H9 (cell line): ENCODE data around the gene UBE2Q1. TPM values are rescaled to one million over a fixed set of nuclear protein-coding genes. Genes with fewer than 3 reads are reported as not detected.

ENCODE experiments used
- DNase-seq: peaks from one replicate; pipeline ENCODE4 v3.0.0-alpha.2; 2017
- H2AFZ ChIP-seq: one replicate; pipeline ENCODE4 v1.6.1; 2013; ENCODE audit warnings: mild to moderate bottlenecking, low read length, control low read depth, moderate library complexity
- H2AK5ac ChIP-seq: 2 replicates; pipeline ENCODE4 v1.6.1; 2013; ENCODE audit warnings: low read length, control low read depth, mixed read lengths; ENCODE audit not compliant: insufficient read length
- H2BK120ac ChIP-seq: one replicate; pipeline ENCODE4 v1.6.1; 2013; ENCODE audit warnings: low read depth, mild to moderate bottlenecking, low read length, control low read depth, inconsistent platforms; ENCODE audit not compliant: poor library complexity, severe bottlenecking
- H2BK12ac ChIP-seq: 2 replicates; pipeline ENCODE4 v1.6.1; 2013; ENCODE audit warnings: low read length, control low read depth, mixed read lengths, low read depth; ENCODE audit not compliant: insufficient read length
- H2BK15ac ChIP-seq: 2 replicates; pipeline ENCODE4 v1.6.1; 2013; ENCODE audit warnings: low read depth, low read length, control low read depth
- H2BK20ac ChIP-seq: one replicate; pipeline ENCODE4 v1.6.1; 2013; ENCODE audit warnings: low read depth, mild to moderate bottlenecking, low read length, control low read depth, inconsistent platforms; ENCODE audit not compliant: poor library complexity, severe bottlenecking
- H2BK5ac ChIP-seq: 2 replicates; pipeline ENCODE4 v1.6.1; 2013; ENCODE audit warnings: low read length, control low read depth, mixed read lengths; ENCODE audit not compliant: insufficient read length
- H3K14ac ChIP-seq: 2 replicates; pipeline ENCODE4 v1.6.1; 2013; ENCODE audit warnings: low read length, control low read depth; ENCODE audit not compliant: insufficient read depth
- H3K18ac ChIP-seq: 2 replicates; pipeline ENCODE4 v1.6.1; 2013; ENCODE audit warnings: low read depth, mild to moderate bottlenecking, mixed read lengths, low read length, control low read depth; ENCODE audit not compliant: insufficient read length
- H3K23ac ChIP-seq: 2 replicates; pipeline ENCODE4 v1.6.1; 2013; ENCODE audit warnings: low read length, control low read depth, mixed read lengths, low read depth; ENCODE audit not compliant: insufficient read length
- H3K23me2 ChIP-seq: 2 replicates; pipeline ENCODE4 v1.6.1; 2013; ENCODE audit warnings: low read depth, mild to moderate bottlenecking, mixed read lengths, low read length, control low read depth; ENCODE audit not compliant: insufficient read length, poor library complexity, severe bottlenecking
- H3K27ac ChIP-seq: 2 replicates; pipeline ENCODE4 v1.5.1; 2013; ENCODE audit warnings: low read length, control low read depth, mixed read lengths, low read depth; ENCODE audit not compliant: insufficient read length
- H3K27me3 ChIP-seq: 2 replicates; pipeline ENCODE4 v1.6.1; 2013; ENCODE audit warnings: low read length, control low read depth, inconsistent platforms; ENCODE audit not compliant: insufficient read depth
- H3K4ac ChIP-seq: 2 replicates; pipeline ENCODE4 v1.6.1; 2013; ENCODE audit warnings: low read depth, mild to moderate bottlenecking, control low read depth, inconsistent platforms, low read length, moderate library complexity
- H3K4me1 ChIP-seq: 2 replicates; pipeline ENCODE4 v1.6.1; 2013; ENCODE audit warnings: low read length, control low read depth, inconsistent platforms; ENCODE audit not compliant: insufficient read depth
- H3K4me2 ChIP-seq: 2 replicates; pipeline ENCODE4 v1.6.1; 2013; ENCODE audit warnings: low read length, control low read depth, mixed read lengths; ENCODE audit not compliant: insufficient read length, insufficient read depth
- H3K56ac ChIP-seq: 2 replicates; pipeline ENCODE4 v1.6.1; 2013; ENCODE audit warnings: low read depth, mild to moderate bottlenecking, mixed read lengths, low read length, control low read depth; ENCODE audit not compliant: insufficient read length
- H3K79me1 ChIP-seq: 2 replicates; pipeline ENCODE4 v1.6.1; 2013; ENCODE audit warnings: low read depth, mild to moderate bottlenecking, moderate library complexity, low read length, control low read depth, inconsistent platforms; ENCODE audit not compliant: insufficient read depth, poor library complexity, severe bottlenecking
- H3K79me2 ChIP-seq: 2 replicates; pipeline ENCODE4 v1.6.1; 2013; ENCODE audit warnings: low read length, control low read depth, inconsistent platforms; ENCODE audit not compliant: insufficient read depth
- H3K9ac ChIP-seq: 2 replicates; pipeline ENCODE4 v1.6.1; 2013; ENCODE audit warnings: low read length, control low read depth, mixed read lengths; ENCODE audit not compliant: insufficient read length; ENCODE audit errors: extremely low read depth
- H3K9me3 ChIP-seq: one replicate; pipeline ENCODE4 v1.6.1; 2013; ENCODE audit warnings: low read depth, low read length, inconsistent platforms; ENCODE audit not compliant: control insufficient read depth
- H3T11ph ChIP-seq: one replicate; pipeline ENCODE4 v1.6.1; 2013; ENCODE audit warnings: mild to moderate bottlenecking, low read length, control low read depth, inconsistent platforms
- H4K20me1 ChIP-seq: one replicate; pipeline ENCODE4 v1.6.1; 2013; ENCODE audit not compliant: control insufficient read depth, insufficient read length, insufficient read depth
- H4K5ac ChIP-seq: 2 replicates; pipeline ENCODE4 v1.6.1; 2013; ENCODE audit warnings: low read depth, mild to moderate bottlenecking, mixed read lengths, low read length, control low read depth; ENCODE audit not compliant: insufficient read length
- H4K8ac ChIP-seq: replicated peaks from 2 replicates; pipeline ENCODE4 v1.6.1; 2013; ENCODE audit warnings: low read length, control low read depth, mixed read lengths, low read depth; ENCODE audit not compliant: insufficient read length
- H4K91ac ChIP-seq: 2 replicates; pipeline ENCODE4 v1.6.1; 2013; ENCODE audit warnings: low read depth, mild to moderate bottlenecking, moderate library complexity, mixed read lengths, low read length, control low read depth; ENCODE audit not compliant: insufficient read length
- H3K27ac Mint-ChIP-seq, 3 experiments: 2 replicates in 2 of 3; 3 replicates in 1 of 3; pipeline ENCODE4 v1.8.0; 2020 to 2021; ENCODE audit warnings: mixed read lengths in 3 of 3, mild to moderate bottlenecking in 1 of 3, moderate library complexity in 1 of 3
- H3K27me3 Mint-ChIP-seq: 2 replicates; pipeline ENCODE4 v1.8.0; 2021; ENCODE audit warnings: low read depth, mild to moderate bottlenecking, moderate library complexity, mixed read lengths
- H3K36me3 Mint-ChIP-seq, 3 experiments: 2 replicates in 2 of 3; 3 replicates in 1 of 3; pipeline ENCODE4 v1.8.0; 2020 to 2021; ENCODE audit warnings: low read depth in 3 of 3, mixed read lengths in 3 of 3; ENCODE audit not compliant: insufficient read depth in 1 of 3
- H3K4me1 Mint-ChIP-seq, 2 experiments: 2 replicates each; pipeline ENCODE4 v1.8.0; 2020; ENCODE audit warnings: mixed read lengths in 2 of 2
- H3K4me3 Mint-ChIP-seq, 2 experiments: 2 replicates in 1 of 2; 3 replicates in 1 of 2; pipeline ENCODE4 v1.8.0; 2020 to 2021; ENCODE audit warnings: mild to moderate bottlenecking in 2 of 2, mixed read lengths in 2 of 2, moderate library complexity in 1 of 2
- H3K9me3 Mint-ChIP-seq, 2 experiments: 2 replicates in 1 of 2; 3 replicates in 1 of 2; pipeline ENCODE4 v1.8.0; 2020; ENCODE audit warnings: mild to moderate bottlenecking in 2 of 2, mixed read lengths in 2 of 2, moderate library complexity in 1 of 2
- WGBS: extraction: QIAGEN DNeasy Blood & Tissue Kit; methylation state at CpG from one replicate; pipeline ENCODE4 v1.1.7; 2013; ENCODE audit warnings: missing lambda C conversion rate, low lambda C conversion rate, mixed read lengths; ENCODE audit not compliant: insufficient read length; ENCODE audit errors: extremely low coverage; 5-methylcytosine and 5-hydroxymethylcytosine counted together
- total RNA-seq: library from RNA; stranded (reverse); gene quantifications from 2 replicates; pipeline ENCODE4 v1.2.1, GENCODE V29; 2021
- TF ChIP-seq, protein P1 (sequence below): fragments of 200-600 bp; sonication (generic); conservative IDR thresholded peaks from 3 replicates; pipeline ENCODE4 v1.8.0; 2021; ENCODE audit warnings: antibody characterized with exemption, mild to moderate bottlenecking

UBE2Q1 gene
- total RNA-seq, 1 experiment from 2014 or later, result 108 TPM

DNA sequence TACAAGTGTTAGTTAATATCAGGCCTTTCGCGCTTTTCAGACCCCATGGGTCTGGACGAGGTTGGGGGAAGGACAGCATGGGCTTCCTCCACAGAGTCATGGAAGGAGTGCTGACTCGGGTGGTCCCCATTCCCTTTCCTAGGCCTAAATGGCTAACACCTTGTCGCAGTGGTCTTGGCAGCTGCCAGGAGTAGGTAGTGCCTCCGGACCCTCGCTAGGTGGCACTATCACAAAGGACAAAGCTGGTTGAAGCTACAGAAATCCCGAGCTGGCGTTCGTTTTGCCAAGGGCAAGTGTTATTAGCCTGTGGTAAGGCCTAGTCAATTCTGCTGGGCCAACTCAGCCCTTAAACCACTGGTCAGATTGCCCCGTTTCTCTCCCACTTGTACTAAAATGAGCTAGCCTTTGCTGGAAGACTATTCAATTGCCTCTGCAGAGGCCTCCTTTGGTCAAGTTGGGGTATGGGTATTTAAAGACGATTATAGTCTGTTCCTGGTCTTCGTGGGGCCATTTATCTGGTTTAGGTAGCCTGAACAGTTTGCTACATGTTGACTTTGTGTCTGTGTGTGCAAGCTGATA is 1.1 kb upstream of the UBE2Q1 start:
- Histone ChIP-seq H2BK5ac (no peak overlapping the region), H2BK15ac (no peak overlapping the region), H3K56ac (no peak overlapping the region), H3K79me1 (peaks cover 5% of the 10 kb centered on the region), H3K23me2 (peaks cover 11% of the 10 kb centered on the region), H4K8ac (no peak overlapping the region), H3K4me2 (peak overlapping the region; percentile 12), H3K79me2 (peaks cover 9% of the 10 kb centered on the region; the same call in 1 of the 2 replicates), H2BK120ac (no peak overlapping the region), H3K18ac (no peak overlapping the region), H3K14ac (no peak overlapping the region), H3K4ac (no peak overlapping the region), H3K27ac (no peak overlapping the region), H2BK12ac (no peak overlapping the region), H3K23ac (no peak overlapping the region), H2AK5ac (no peak overlapping the region), H2AFZ (no peak overlapping the region), H3T11ph (no peak overlapping the region), H4K91ac (no peak overlapping the region), H4K20me1 (no peaks in the 10 kb centered on the region), H2BK20ac (no peak overlapping the region), H3K27me3 (no peaks in the 10 kb centered on the region), H3K9ac (no peak overlapping the region), H4K5ac (no peak overlapping the region), H3K4me1 (no peaks in the 10 kb centered on the region; the same call in 1 of the 2 replicates), H3K9me3 (no peaks in the 10 kb centered on the region)
- Mint-ChIP-seq H3K36me3 (peaks cover 18 to 25% (median 19%) of the 10 kb centered on the region in 3 experiments; a peak in 6 of 7 replicates), H3K4me1 (peaks cover 24 to 26% of the 10 kb centered on the region in 2 experiments), H3K9me3 (peaks cover 0 to 4% of the 10 kb centered on the region in 2 experiments; a peak in 1 of 5 replicates), H3K4me3 (peak overlapping the region; percentile 76 to 81), H3K27ac (peak overlapping the region; percentile 55 to 90 (median 83); a peak in 5 of 7 replicates), H3K27me3 (no peaks in the 10 kb centered on the region)
- no CpG with 5 or more reads among the region's 13 CpGs for WGBS
- TF ChIP-seq, protein P1, sequence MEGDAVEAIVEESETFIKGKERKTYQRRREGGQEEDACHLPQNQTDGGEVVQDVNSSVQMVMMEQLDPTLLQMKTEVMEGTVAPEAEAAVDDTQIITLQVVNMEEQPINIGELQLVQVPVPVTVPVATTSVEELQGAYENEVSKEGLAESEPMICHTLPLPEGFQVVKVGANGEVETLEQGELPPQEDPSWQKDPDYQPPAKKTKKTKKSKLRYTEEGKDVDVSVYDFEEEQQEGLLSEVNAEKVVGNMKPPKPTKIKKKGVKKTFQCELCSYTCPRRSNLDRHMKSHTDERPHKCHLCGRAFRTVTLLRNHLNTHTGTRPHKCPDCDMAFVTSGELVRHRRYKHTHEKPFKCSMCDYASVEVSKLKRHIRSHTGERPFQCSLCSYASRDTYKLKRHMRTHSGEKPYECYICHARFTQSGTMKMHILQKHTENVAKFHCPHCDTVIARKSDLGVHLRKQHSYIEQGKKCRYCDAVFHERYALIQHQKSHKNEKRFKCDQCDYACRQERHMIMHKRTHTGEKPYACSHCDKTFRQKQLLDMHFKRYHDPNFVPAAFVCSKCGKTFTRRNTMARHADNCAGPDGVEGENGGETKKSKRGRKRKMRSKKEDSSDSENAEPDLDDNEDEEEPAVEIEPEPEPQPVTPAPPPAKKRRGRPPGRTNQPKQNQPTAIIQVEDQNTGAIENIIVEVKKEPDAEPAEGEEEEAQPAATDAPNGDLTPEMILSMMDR, result peak; percentile 97
- peak; percentile 94 for DNase-seq
